ENCODE measurements around the gene CALHM1.
"Not testable (repeated sequence)": the region's sequence is repeated elsewhere in the genome, so short reads cannot be mapped to it uniquely, and the experiment has no call there.

The CALHM1 gene

GRCh38 chr10:103458720-103459119 is at the start of gene CALHM1:
Gene CALHM1, minus strand, starts transcription at chr10:103458900. Its CDS starts 149 bp downstream, at chr10:103458751.
- no peak for DNase-seq (ENCODE audit: low read depth in 2 of 3, low spot score in 1 of 3)

- DNase-seq (ENCODE audit: low read depth in 2 of 3, low spot score in 1 of 3), result no peak
Measured at GRCh38 chr10:103507235-103508191, 48.8 kb upstream of the CALHM1 start.

- no peak for DNase-seq (ENCODE audit: low read depth in 2 of 3, low spot score in 1 of 3)
Measured at GRCh38 chr10:103506061-103506460, 47.4 kb upstream of the CALHM1 start.

GRCh38 chr10:103504181-103504783 is 45.6 kb upstream of the CALHM1 start:
- peak; percentile 38 to 55 (median 43) for DNase-seq (ENCODE audit: low read depth in 2 of 3, low spot score in 1 of 3)

GRCh38 chr10:103503777-103504176 is 45.1 kb upstream of the CALHM1 start:
- DNase-seq (ENCODE audit: low read depth in 2 of 3, low spot score in 1 of 3), result not testable (repeated sequence)

- DNase-seq (ENCODE audit: low read depth in 2 of 3, low spot score in 1 of 3), result no peak
Measured at GRCh38 chr10:103502849-103503660, 44.4 kb upstream of the CALHM1 start.

- DNase-seq (ENCODE audit: low read depth in 2 of 3, low spot score in 1 of 3), result no peak
Measured at GRCh38 chr10:103501186-103501585, 42.5 kb upstream of the CALHM1 start.

GRCh38 chr10:103500481-103500880 is 41.8 kb upstream of the CALHM1 start:
- no peak for DNase-seq (ENCODE audit: low read depth in 2 of 3, low spot score in 1 of 3)

GRCh38 chr10:103499881-103500280 is 41.2 kb upstream of the CALHM1 start:
- no peak for DNase-seq (ENCODE audit: low read depth in 2 of 3, low spot score in 1 of 3)

GRCh38 chr10:103498936-103499638 is 40.4 kb upstream of the CALHM1 start:
- DNase-seq (ENCODE audit: low read depth in 2 of 3, low spot score in 1 of 3), result no peak

- no peak for DNase-seq (ENCODE audit: low read depth in 2 of 3, low spot score in 1 of 3)
Measured at GRCh38 chr10:103497161-103497915, 38.6 kb upstream of the CALHM1 start.

- no peak for DNase-seq (ENCODE audit: low read depth in 2 of 3, low spot score in 1 of 3)
Measured at GRCh38 chr10:103495321-103495720, 36.6 kb upstream of the CALHM1 start.

GRCh38 chr10:103493916-103494877 is 35.5 kb upstream of the CALHM1 start:
- DNase-seq (ENCODE audit: low read depth in 2 of 3, low spot score in 1 of 3), result no peak

GRCh38 chr10:103493362-103493915 is 34.7 kb upstream of the CALHM1 start, which contains the start of gene NEURL1:
Gene NEURL1, plus strand, starts transcription at chr10:103493705. Its CDS starts 683 bp downstream, at chr10:103494388.
- DNase-seq (ENCODE audit: low read depth in 2 of 3, low spot score in 1 of 3), result no peak

- DNase-seq (ENCODE audit: low read depth in 2 of 3, low spot score in 1 of 3), result no peak
Measured at GRCh38 chr10:103492655-103493261, 34.1 kb upstream of the CALHM1 start.

GRCh38 chr10:103491729-103492364 is 33.1 kb upstream of the CALHM1 start:
- DNase-seq (ENCODE audit: low read depth in 2 of 3, low spot score in 1 of 3), result no peak

GRCh38 chr10:103490986-103491314 is 32.2 kb upstream of the CALHM1 start:
- DNase-seq (ENCODE audit: low read depth in 2 of 3, low spot score in 1 of 3), result no peak

GRCh38 chr10:103487410-103487708 is 28.7 kb upstream of the CALHM1 start:
- no peak for DNase-seq (ENCODE audit: low read depth in 2 of 3, low spot score in 1 of 3)

All from stimulated activated CD4-positive, alpha-beta T cell treated with anti-CD3 and anti-CD28 coated beads, Interleukin-12 subunit alpha, Interleukin-12 subunit beta, amount 100 ng/mL, for 48 hours (primary cell).